Upper lobe of right lung (tissue), 1 donor: Measurements from ENCODE around the gene KRTAP5-8. TPM values are rescaled to one million over a fixed set of nuclear protein-coding genes. Genes with fewer than 3 reads are reported as not detected.

Experiments used
- ATAC-seq: fragments of 200-7000 bp; cut with Tn5 transposase; one replicate; pipeline ENCODE4 v1.9.1; 2020; ENCODE audit warnings: mild to moderate bottlenecking, moderate library complexity
- DNase-seq: peaks from one replicate; pipeline ENCODE4 v3.0.0-alpha.2; 2020
- H3K27ac ChIP-seq: fragments of 200-600 bp; one replicate; pipeline ENCODE4 v1.8.0; 2022
- H3K27me3 ChIP-seq: fragments of 200-600 bp; one replicate; pipeline ENCODE4 v1.8.0; 2022; ENCODE audit warnings: mild to moderate bottlenecking
- H3K36me3 ChIP-seq: fragments of 200-600 bp; one replicate; pipeline ENCODE4 v1.8.0; 2022
- H3K4me1 ChIP-seq: fragments of 200-600 bp; one replicate; pipeline ENCODE4 v1.8.0; 2022
- H3K4me3 ChIP-seq: fragments of 200-600 bp; one replicate; pipeline ENCODE4 v1.8.0; 2022; ENCODE audit warnings: mild to moderate bottlenecking
- H3K9me3 ChIP-seq: fragments of 200-600 bp; one replicate; pipeline ENCODE4 v1.8.0; 2022
- CTCF ChIP-seq: fragments of 200-600 bp; IDR thresholded peaks from one replicate; pipeline ENCODE4 v1.8.0; 2022; ENCODE audit warnings: antibody characterized with exemption
- intact Hi-C: fragments of 100-400 bp; cut with DNase I; formaldehyde crosslinking; loops from one replicate; pipeline ENCODE4 v1.11.0; 2022
- total RNA-seq: library from RNA; stranded (reverse); fragmentation: NEBNext Ultra II Directional; extraction: Animal tissue kit (Norgen Biotek cat#: 25700); gene quantifications from one replicate; pipeline ENCODE4 v1.2.1, GENCODE V29; 2021
- donor health status: DM: no; HTN: yes; CAD: no; lungs with severe emphysema.

KRTAP5-8 gene
- total RNA-seq, 1 donor from 2014 or later = not detected

- no peak for ATAC-seq
- H3K4me3 ChIP-seq = no peak overlapping the region
- intact Hi-C loops = no loop called here
Observed at GRCh38 chr11:71551711-71552110, 13.9 kb downstream of the KRTAP5-8 start.

GRCh38 chr11:71554996-71555395, 17.2 kb downstream of the KRTAP5-8 start:
- Histone ChIP-seq H3K9me3 (no peaks in the 10 kb centered on the region), H3K27me3 (no peaks in the 10 kb centered on the region), H3K4me3 (no peak overlapping the region), H3K27ac (no peak overlapping the region), H3K36me3 (no peaks in the 10 kb centered on the region), H3K4me1 (no peaks in the 10 kb centered on the region)
- intact Hi-C loops = no loop called here
- DNase-seq = no peak
- TF ChIP-seq CTCF = no peak
- ATAC-seq = no peak

More at GRCh38 chr11:71551711-71552110, 13.9 kb downstream of the KRTAP5-8 start:
- Histone ChIP-seq H3K4me1 (no peaks in the 10 kb centered on the region), H3K27ac (no peak overlapping the region), H3K9me3 (no peaks in the 10 kb centered on the region), H3K27me3 (no peaks in the 10 kb centered on the region), H3K36me3 (no peaks in the 10 kb centered on the region)
- no peak for DNase-seq
- no peak for TF ChIP-seq CTCF

GRCh38 chr11:71555508-71555907, 17.7 kb downstream of the KRTAP5-8 start:
- TF ChIP-seq CTCF = no peak
- H3K27ac ChIP-seq = no peak overlapping the region
- DNase-seq (no peak), ATAC-seq (no peak)
- H3K27me3 ChIP-seq = no peaks in the 10 kb centered on the region
- H3K4me3 ChIP-seq = no peak overlapping the region
- H3K4me1 ChIP-seq = no peaks in the 10 kb centered on the region
- no peaks in the 10 kb centered on the region for H3K36me3 ChIP-seq
- no peaks in the 10 kb centered on the region for H3K9me3 ChIP-seq
- intact Hi-C loops = no loop called here

- ATAC-seq (no peak), DNase-seq (no peak)
- no peaks in the 10 kb centered on the region for H3K9me3 ChIP-seq
- H3K4me1 ChIP-seq = no peaks in the 10 kb centered on the region
- H3K4me3 ChIP-seq = no peak overlapping the region
- H3K36me3 ChIP-seq = no peaks in the 10 kb centered on the region
- no peak for TF ChIP-seq CTCF
- intact Hi-C loops = no loop called here
- no peak overlapping the region for H3K27ac ChIP-seq
- H3K27me3 ChIP-seq = no peaks in the 10 kb centered on the region
Observed at GRCh38 chr11:71556018-71556417, 18.2 kb downstream of the KRTAP5-8 start.

- Histone ChIP-seq H3K27ac (no peak overlapping the region), H3K4me3 (no peak overlapping the region), H3K27me3 (no peaks in the 10 kb centered on the region), H3K4me1 (no peaks in the 10 kb centered on the region), H3K36me3 (no peaks in the 10 kb centered on the region), H3K9me3 (no peaks in the 10 kb centered on the region)
- TF ChIP-seq CTCF = no peak
- DNase-seq (no peak), ATAC-seq (no peak)
- intact Hi-C loops = no loop called here
Observed at GRCh38 chr11:71557257-71557656, 19.4 kb downstream of the KRTAP5-8 start.

GRCh38 chr11:71558996-71559395, 21.2 kb downstream of the KRTAP5-8 start:
- DNase-seq = no peak
- H3K27me3 ChIP-seq = peaks cover 1% of the 10 kb centered on the region
- H3K4me1 ChIP-seq = no peaks in the 10 kb centered on the region
- no peaks in the 10 kb centered on the region for H3K9me3 ChIP-seq
- intact Hi-C loops = no loop called here
- no peaks in the 10 kb centered on the region for H3K36me3 ChIP-seq
- no peak overlapping the region for H3K27ac ChIP-seq
- no peak for ATAC-seq
- no peak for TF ChIP-seq CTCF
- H3K4me3 ChIP-seq = no peak overlapping the region
